ENCODE data around the gene KDM5A. TPM values are rescaled to one million over a fixed set of nuclear protein-coding genes. Genes with fewer than 3 reads are reported as not detected.

Gene KDM5A
- total RNA-seq, 2 experiments from 2014 or later, result 59.0 to 61.3 TPM

DNA sequence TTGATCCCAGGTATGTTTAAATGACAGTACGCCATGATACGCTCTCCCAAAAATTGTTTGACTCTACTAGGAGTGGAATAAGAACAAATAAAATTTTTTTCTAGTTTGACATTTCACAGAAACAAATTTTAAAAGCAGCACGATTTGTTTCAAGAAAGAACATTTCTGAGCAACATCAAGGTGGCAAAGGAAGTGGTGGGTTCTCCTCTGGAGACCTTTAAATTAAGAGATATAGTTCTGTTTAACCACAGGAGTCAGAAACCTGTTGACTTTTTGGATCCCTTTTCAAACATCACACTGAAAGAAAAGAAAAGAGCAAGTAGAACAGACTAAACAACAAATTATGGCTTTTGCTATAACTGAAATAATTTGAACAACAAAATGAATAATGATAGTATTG lies 124.0 kb downstream of the KDM5A start:
- H3K4me1 Mint-ChIP-seq (ENCODE audit: low read depth), result peaks cover 11% of the 10 kb centered on the region
- CTCF ChIA-PET, result no interaction called here
- H3K27me3 Mint-ChIP-seq (ENCODE audit: low read depth), result no peaks in the 10 kb centered on the region
- intact Hi-C loops (cut with micrococcal nuclease), result no loop called here
- no peak overlapping the region for H3K4me3 Mint-ChIP-seq
- no peak for DNase-seq
- H3K9me3 Mint-ChIP-seq, result no peaks in the 10 kb centered on the region
- H3K36me3 Mint-ChIP-seq (ENCODE audit: low read depth), result no peaks in the 10 kb centered on the region
- H3K27ac Mint-ChIP-seq, result no peak overlapping the region

DNA sequence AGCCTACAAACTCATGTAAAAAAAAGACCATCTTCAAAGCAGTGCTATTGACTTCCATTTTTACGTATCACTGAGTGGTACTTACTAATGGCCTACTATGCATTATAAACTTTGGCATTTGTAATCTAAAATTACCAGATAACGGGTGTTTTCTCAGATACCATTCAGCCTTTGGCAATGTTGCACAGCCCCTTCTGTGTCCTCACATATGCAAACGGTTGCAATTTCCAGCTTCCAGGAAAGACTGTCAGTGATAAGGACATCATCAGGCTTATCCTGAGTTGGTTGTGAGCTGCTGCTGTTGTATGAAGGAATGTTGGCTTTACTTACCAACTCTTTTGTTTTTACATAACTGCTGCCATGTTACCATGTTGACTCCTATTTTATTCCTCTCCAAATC lies 124.9 kb downstream of the KDM5A start:
- DNase-seq, result no peak
- H3K27ac Mint-ChIP-seq, result no peak overlapping the region
- H3K4me3 Mint-ChIP-seq, result no peak overlapping the region
- intact Hi-C loops (cut with micrococcal nuclease), result no loop called here
- CTCF ChIA-PET, result no interaction called here
- H3K4me1 Mint-ChIP-seq (ENCODE audit: low read depth), result peaks cover 11% of the 10 kb centered on the region
- no peaks in the 10 kb centered on the region for H3K9me3 Mint-ChIP-seq
- H3K27me3 Mint-ChIP-seq (ENCODE audit: low read depth), result peaks cover 6% of the 10 kb centered on the region
- H3K36me3 Mint-ChIP-seq (ENCODE audit: low read depth), result no peaks in the 10 kb centered on the region

GRCh38 chr12:263574-263973 lies 125.5 kb downstream of the KDM5A start:
- Mint-ChIP-seq H3K36me3 (ENCODE audit: low read depth) (no peaks in the 10 kb centered on the region), H3K27ac (no peak overlapping the region), H3K9me3 (no peaks in the 10 kb centered on the region), H3K4me3 (no peak overlapping the region), H3K27me3 (ENCODE audit: low read depth) (peaks cover 6% of the 10 kb centered on the region), H3K4me1 (ENCODE audit: low read depth) (peaks cover 11% of the 10 kb centered on the region)
- CTCF ChIA-PET, result interaction anchor here (0.7 kb wide), 1 partner anchor 283 kb away, joined by 4 read pairs; no protein-coding TSS in a partner anchor
- DNase-seq, result no peak
- intact Hi-C loops (cut with micrococcal nuclease), result no loop called here

DNA sequence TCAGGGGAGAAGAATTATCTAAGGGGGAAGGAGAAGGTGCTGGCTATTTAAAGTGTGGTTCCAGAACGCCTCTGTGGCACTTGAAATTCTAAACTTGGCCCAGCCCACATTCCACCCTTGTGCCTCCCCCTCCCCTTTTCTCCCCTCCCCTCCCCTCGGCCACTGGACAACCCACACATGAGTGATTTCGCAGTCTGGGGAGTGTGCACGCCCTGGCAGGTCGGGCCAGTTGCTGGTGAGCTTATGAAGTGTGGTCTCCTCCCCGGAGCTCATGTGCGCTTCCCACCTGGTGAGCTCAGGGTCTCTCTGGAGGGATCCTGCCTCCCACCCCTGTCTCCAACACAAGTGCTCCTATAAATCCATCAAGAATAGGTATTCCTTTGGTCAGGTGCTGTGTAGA lies 126.3 kb downstream of the KDM5A start, which contains the start of gene SLC6A13:
SLC6A13 (minus strand) TSS at position 20 of the 400 bp plus-strand sequence. CDS start 2,784 bp downstream, outside the sequence.
- Mint-ChIP-seq H3K4me3 (no peak within 1 kb of the TSS), H3K9me3 (no peaks in the 10 kb centered on the region), H3K4me1 (ENCODE audit: low read depth) (peaks cover 11% of the 10 kb centered on the region), H3K27me3 (ENCODE audit: low read depth) (peaks cover 11% of the 10 kb centered on the region), H3K36me3 (ENCODE audit: low read depth) (no peaks in the 10 kb centered on the region), H3K27ac (no peak within 1 kb of the TSS)
- intact Hi-C loops (cut with micrococcal nuclease), result no loop called here
- DNase-seq, result no peak
- CTCF ChIA-PET, result interaction anchor here (0.7 to 1.1 kb wide), 2 partner anchors 180 to 284 kb away, joined by 3 to 4 read pairs; no protein-coding TSS in a partner anchor

GRCh38 chr12:262113-262512 lies 127.0 kb downstream of the KDM5A start:
- Mint-ChIP-seq H3K4me1 (ENCODE audit: low read depth) (peaks cover 11% of the 10 kb centered on the region), H3K27ac (no peak overlapping the region), H3K27me3 (ENCODE audit: low read depth) (peaks cover 13% of the 10 kb centered on the region), H3K36me3 (ENCODE audit: low read depth) (no peaks in the 10 kb centered on the region), H3K4me3 (no peak overlapping the region), H3K9me3 (no peaks in the 10 kb centered on the region)
- intact Hi-C loops (cut with micrococcal nuclease), result no loop called here
- CTCF ChIA-PET, result interaction anchor here (0.7 to 1.2 kb wide), 3 partner anchors 9 to 181 kb away, joined by 3 to 4 read pairs (median 4); no protein-coding TSS in a partner anchor
- no peak for DNase-seq

GRCh38 chr12:257521-258321 lies 131.4 kb downstream of the KDM5A start:
- Mint-ChIP-seq H3K36me3 (ENCODE audit: low read depth) (no peaks in the 10 kb centered on the region), H3K9me3 (no peaks in the 10 kb centered on the region), H3K4me3 (no peak overlapping the region), H3K27ac (no peak overlapping the region), H3K4me1 (ENCODE audit: low read depth) (no peaks in the 10 kb centered on the region), H3K27me3 (ENCODE audit: low read depth) (peaks cover 35% of the 10 kb centered on the region)
- intact Hi-C loops (cut with micrococcal nuclease), result no loop called here
- CTCF ChIA-PET, result interaction anchor here (0.5 kb wide), 1 partner anchor 10 kb away, joined by 5 read pairs; no protein-coding TSS in a partner anchor
- no peak for DNase-seq

GRCh38 chr12:256958-257357 lies 132.2 kb downstream of the KDM5A start:
- DNase-seq, result no peak
- Mint-ChIP-seq H3K27me3 (ENCODE audit: low read depth) (peaks cover 35% of the 10 kb centered on the region), H3K4me3 (no peak overlapping the region), H3K36me3 (ENCODE audit: low read depth) (no peaks in the 10 kb centered on the region), H3K27ac (no peak overlapping the region), H3K4me1 (ENCODE audit: low read depth) (no peaks in the 10 kb centered on the region), H3K9me3 (no peaks in the 10 kb centered on the region)
- CTCF ChIA-PET, result no interaction called here
- intact Hi-C loops (cut with micrococcal nuclease), result no loop called here

- CTCF ChIA-PET, result no interaction called here
- Mint-ChIP-seq H3K27ac (no peak overlapping the region), H3K4me1 (ENCODE audit: low read depth) (no peaks in the 10 kb centered on the region), H3K27me3 (ENCODE audit: low read depth) (peaks cover 35% of the 10 kb centered on the region), H3K36me3 (ENCODE audit: low read depth) (no peaks in the 10 kb centered on the region), H3K4me3 (no peak overlapping the region), H3K9me3 (no peaks in the 10 kb centered on the region)
- intact Hi-C loops (cut with micrococcal nuclease), result no loop called here
- DNase-seq, result no peak
Observed at GRCh38 chr12:256225-256624, 132.9 kb downstream of the KDM5A start.

DNA sequence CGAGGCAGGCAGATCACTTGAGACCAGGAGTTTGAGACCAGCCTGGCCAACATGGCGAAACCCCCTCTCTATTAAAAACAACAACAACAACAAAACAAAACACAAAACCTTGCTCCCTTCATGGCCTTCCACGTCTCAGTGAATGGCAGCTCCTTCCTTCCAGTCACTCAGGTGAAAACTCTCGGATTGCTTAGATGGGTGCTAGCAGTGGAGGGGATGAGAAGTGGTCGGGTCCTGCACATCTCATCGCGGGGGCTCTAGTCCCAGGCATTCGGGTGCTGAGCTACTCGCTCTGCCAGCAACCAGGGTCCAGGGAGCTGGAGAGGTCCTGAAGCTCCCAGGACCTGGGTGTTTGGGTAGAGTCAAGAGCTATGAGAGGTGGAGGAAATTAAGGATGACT lies 134.2 kb downstream of the KDM5A start:
- no peak for DNase-seq
- intact Hi-C loops (cut with micrococcal nuclease), result no loop called here
- CTCF ChIA-PET, result interaction anchor here (0.6 kb wide), 1 partner anchor 52 kb away, joined by 3 read pairs; no protein-coding TSS in a partner anchor
- Mint-ChIP-seq H3K27ac (no peak overlapping the region), H3K4me3 (no peak overlapping the region), H3K4me1 (ENCODE audit: low read depth) (no peaks in the 10 kb centered on the region), H3K27me3 (ENCODE audit: low read depth) (peaks cover 34% of the 10 kb centered on the region), H3K9me3 (no peaks in the 10 kb centered on the region), H3K36me3 (ENCODE audit: low read depth) (no peaks in the 10 kb centered on the region)

GRCh38 chr12:254039-254438 lies 135.1 kb downstream of the KDM5A start:
- CTCF ChIA-PET, result no interaction called here

DNA sequence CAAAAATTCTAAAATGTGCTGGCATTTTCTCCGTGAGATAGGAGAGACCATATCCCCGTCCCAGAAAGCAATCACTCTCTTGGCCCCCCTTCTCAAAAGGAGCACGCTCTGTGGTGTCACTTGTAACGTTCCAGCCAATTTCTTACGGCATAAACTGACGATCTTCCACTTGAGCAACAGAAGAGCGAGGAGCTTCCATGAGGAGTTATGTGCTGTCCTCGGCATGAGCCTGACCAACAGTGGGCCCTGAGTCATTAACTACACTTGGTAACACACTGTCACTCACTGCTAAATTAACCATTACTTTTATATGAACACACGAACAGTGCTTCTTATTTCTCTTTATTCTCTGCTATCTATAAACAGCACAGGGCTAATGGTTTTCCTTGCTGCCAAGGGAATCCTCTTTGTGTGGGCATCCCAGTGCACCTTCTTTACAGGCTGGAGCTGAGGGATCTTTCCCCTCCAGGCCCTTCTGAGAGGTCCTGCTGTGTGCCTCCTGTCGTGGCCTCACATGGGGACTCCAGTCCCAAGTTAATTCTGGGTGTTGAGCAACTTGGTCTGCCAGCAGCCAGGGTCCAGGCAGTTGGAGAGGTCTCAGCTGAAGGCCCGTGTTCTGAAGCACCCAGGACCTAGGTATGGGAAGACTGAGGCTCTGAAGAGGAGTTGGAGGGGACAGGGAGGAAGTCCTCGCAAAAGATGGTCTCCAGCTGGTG lies 135.8 kb downstream of the KDM5A start:
- H3K4me3 Mint-ChIP-seq, result no peak overlapping the region
- CTCF ChIA-PET, result no interaction called here
- no peaks in the 10 kb centered on the region for H3K4me1 Mint-ChIP-seq (ENCODE audit: low read depth)
- peaks cover 32% of the 10 kb centered on the region for H3K27me3 Mint-ChIP-seq (ENCODE audit: low read depth)
- no peak overlapping the region for H3K27ac Mint-ChIP-seq
- intact Hi-C loops (cut with micrococcal nuclease), result no loop called here
- H3K36me3 Mint-ChIP-seq (ENCODE audit: low read depth), result no peaks in the 10 kb centered on the region
- DNase-seq, result no peak
- no peaks in the 10 kb centered on the region for H3K9me3 Mint-ChIP-seq

More at GRCh38 chr12:254039-254438, 135.1 kb downstream of the KDM5A start:
- H3K36me3 Mint-ChIP-seq (ENCODE audit: low read depth), result no peaks in the 10 kb centered on the region
- no peaks in the 10 kb centered on the region for H3K4me1 Mint-ChIP-seq (ENCODE audit: low read depth)
- H3K27me3 Mint-ChIP-seq (ENCODE audit: low read depth), result peaks cover 30% of the 10 kb centered on the region
- intact Hi-C loops (cut with micrococcal nuclease), result no loop called here
- no peak overlapping the region for H3K4me3 Mint-ChIP-seq
- no peaks in the 10 kb centered on the region for H3K9me3 Mint-ChIP-seq
- DNase-seq, result no peak
- no peak overlapping the region for H3K27ac Mint-ChIP-seq

DNA sequence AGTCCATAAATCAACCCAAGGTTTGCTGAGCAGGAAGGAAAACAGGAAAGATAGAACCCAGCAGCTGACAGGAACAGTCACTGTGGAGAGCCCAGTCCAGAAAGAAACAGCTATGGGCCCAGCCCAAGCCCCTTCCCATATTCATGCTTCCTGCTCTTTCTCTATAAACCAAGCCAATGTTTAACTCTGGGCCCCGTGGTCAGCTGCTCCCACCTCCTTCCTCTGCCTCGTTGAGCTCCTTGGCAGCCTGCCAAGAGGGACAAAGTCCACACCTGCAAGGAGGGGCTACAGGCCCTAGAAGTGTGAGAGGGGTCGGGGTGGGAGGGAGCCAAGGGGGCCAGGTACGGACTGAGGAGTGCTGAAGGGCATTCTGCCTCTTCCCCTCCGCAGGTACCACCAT lies 136.5 kb downstream of the KDM5A start:
- DNase-seq, result no peak
- Mint-ChIP-seq H3K4me1 (ENCODE audit: low read depth) (no peaks in the 10 kb centered on the region), H3K9me3 (peaks cover 3% of the 10 kb centered on the region), H3K27me3 (ENCODE audit: low read depth) (peaks cover 26% of the 10 kb centered on the region), H3K27ac (no peak overlapping the region), H3K36me3 (ENCODE audit: low read depth) (no peaks in the 10 kb centered on the region), H3K4me3 (no peak overlapping the region)
- CTCF ChIA-PET, result no interaction called here
- intact Hi-C loops (cut with micrococcal nuclease), result no loop called here

Measured in activated naive CD4-positive, alpha-beta T cell treated with anti-CD3 and anti-CD28 coated beads for 36 hours (primary cell).